Retinal pigment epithelial cell (primary cell): ENCODE results near the gene TASOR2.

ENCODE experiments used
- DNase-seq: peaks from one replicate; pipeline ENCODE4 v3.0.0-alpha.2; 2010; ENCODE audit warnings: low read depth
- H3K4me3 ChIP-seq: 2 replicates; pipeline ENCODE4 v1.5.1; 2011; ENCODE audit warnings: mild to moderate bottlenecking, low read length, control low read depth, moderate library complexity
- TF ChIP-seq, protein P1 (sequence below): conservative IDR thresholded peaks from 2 replicates; pipeline ENCODE4 v1.5.1; 2011; ENCODE audit warnings: low read depth, low read length, control low read depth, inconsistent platforms

Gene TASOR2

DNA sequence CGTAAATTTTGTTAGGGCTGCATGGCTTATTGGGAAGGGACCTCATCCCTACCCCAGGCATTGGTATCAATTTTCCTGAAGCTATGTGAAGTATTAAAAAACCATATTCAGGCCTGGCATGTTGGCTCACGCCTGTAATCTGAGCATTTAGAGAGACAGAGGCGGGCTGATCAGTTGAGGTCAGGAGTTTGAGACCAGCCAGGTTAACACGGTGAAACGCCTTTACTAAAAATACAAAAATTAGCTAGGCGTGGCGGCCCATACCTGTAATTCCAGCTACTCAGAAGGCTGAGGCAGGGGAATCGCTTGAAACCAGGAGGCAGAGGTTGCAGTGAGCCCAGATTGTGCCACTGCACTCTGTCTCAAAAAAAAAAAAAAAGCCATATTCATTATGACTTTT, 7.1 kb downstream of the TASOR2 start:
- peak overlapping the region; percentile 74 for H3K4me3 ChIP-seq

DNA sequence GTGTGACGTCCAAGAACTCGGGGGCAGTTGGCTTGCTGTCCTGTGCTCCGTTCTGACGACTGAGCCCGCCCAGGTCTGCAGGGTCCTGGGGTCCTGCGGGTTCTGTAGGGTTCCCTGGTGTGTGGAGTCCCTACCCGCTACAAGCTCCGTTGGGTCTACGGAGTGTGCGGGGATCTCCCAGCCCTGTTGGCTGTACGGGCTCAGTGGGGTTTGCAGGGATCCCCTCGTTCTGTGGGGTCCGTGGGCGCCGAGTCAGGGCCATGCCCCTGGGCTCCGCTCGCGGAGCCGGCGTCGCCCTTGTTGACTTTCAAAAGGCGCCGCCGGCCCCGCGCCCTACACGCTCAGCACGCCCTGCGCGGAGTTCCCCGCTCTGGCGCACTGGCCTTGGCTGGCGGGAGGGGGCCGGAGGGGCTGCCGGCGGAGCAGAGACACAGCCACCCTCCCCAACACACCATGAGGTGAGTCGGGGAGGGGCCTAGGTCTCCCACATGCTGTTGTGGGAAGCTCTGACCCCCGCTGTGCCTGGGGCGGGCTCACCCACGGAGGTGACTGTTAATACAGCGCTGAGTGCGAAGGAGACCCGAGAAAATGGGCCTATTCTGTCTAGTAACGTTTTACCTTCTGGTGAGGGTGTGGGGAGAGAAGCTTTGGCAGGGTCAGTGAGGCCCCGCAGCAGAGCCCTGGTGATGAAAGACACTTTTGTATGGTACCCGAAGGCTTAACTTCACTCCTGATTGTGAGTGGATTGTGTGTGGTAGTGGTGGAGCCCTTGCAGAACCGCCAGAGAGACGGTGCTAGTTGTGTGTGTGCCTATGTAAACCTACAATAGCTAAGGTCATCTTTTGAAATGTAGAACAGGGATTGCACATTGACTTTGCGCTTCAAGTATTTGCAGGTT, 8.1 kb downstream of the TASOR2 start:
- TF ChIP-seq, protein P1, sequence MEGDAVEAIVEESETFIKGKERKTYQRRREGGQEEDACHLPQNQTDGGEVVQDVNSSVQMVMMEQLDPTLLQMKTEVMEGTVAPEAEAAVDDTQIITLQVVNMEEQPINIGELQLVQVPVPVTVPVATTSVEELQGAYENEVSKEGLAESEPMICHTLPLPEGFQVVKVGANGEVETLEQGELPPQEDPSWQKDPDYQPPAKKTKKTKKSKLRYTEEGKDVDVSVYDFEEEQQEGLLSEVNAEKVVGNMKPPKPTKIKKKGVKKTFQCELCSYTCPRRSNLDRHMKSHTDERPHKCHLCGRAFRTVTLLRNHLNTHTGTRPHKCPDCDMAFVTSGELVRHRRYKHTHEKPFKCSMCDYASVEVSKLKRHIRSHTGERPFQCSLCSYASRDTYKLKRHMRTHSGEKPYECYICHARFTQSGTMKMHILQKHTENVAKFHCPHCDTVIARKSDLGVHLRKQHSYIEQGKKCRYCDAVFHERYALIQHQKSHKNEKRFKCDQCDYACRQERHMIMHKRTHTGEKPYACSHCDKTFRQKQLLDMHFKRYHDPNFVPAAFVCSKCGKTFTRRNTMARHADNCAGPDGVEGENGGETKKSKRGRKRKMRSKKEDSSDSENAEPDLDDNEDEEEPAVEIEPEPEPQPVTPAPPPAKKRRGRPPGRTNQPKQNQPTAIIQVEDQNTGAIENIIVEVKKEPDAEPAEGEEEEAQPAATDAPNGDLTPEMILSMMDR, result no peak
- no peak for DNase-seq
- peak overlapping the region; percentile 74 for H3K4me3 ChIP-seq

More for the DNA sequence above, 7.1 kb downstream of the TASOR2 start:
- TF ChIP-seq, protein P1, result no peak
- no peak for DNase-seq

DNA sequence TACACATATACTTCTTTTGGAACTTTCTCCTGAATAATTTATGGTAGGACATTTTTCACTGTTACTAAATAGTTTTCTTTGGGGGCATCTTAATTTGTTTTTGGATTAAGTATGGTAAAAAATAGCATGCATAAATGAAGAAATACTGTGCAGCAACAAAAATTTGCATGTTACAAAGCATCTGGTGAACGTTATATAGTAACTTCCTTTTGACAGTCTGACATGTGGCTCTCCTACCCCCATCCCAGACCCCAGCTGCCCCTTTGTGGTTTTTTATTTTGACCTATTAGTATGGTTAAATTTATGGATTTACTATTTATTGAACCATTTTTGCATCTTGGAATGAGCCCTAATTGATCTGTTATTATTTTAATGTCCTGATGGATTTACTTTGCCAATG, 9.9 kb downstream of the TASOR2 start:
- TF ChIP-seq, protein P1, result no peak
- no peak for DNase-seq
- no peak overlapping the region for H3K4me3 ChIP-seq

DNA sequence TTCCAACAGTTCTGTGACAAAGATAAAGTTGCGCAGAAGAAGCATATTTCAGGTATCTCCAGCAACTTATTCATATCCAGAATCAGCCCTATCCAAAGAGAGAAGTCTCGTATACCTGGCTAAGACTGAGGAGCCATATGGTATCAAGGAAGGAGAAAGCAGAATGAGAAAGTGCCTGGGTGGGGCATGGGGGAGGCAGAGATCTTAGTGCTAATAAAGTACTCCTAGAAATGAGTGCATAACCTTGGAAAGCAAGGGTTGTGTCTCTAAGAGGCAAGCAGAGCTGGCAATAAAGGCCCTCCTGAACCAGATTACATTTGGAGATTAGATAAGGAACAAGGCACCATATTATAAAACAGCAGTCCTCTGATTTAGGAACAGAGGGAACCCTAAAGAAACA, 12.7 kb downstream of the TASOR2 start:
- DNase-seq, result no peak
- TF ChIP-seq, protein P1, result no peak
- H3K4me3 ChIP-seq, result no peak overlapping the region

DNA sequence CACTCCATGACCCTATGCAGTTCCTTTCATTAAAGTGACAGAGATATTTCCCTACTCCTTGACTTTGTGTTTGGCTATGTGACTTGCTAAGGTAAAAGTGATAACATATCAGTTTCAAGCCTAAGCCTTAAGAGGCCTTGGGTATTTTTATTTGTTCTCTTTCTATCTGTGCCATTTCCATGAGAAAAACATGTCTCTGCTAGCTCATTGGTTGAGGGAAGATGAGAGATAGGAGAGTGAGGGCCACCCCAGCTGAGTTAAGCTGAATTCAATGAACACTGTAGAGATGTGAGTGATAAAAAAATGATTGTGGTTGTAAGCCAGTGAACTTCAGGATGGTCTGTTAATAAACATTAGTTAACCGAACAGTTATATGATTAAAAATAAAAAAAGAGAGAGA, 13.4 kb downstream of the TASOR2 start:
- no peak overlapping the region for H3K4me3 ChIP-seq
- TF ChIP-seq, protein P1, result no peak
- no peak for DNase-seq

DNA sequence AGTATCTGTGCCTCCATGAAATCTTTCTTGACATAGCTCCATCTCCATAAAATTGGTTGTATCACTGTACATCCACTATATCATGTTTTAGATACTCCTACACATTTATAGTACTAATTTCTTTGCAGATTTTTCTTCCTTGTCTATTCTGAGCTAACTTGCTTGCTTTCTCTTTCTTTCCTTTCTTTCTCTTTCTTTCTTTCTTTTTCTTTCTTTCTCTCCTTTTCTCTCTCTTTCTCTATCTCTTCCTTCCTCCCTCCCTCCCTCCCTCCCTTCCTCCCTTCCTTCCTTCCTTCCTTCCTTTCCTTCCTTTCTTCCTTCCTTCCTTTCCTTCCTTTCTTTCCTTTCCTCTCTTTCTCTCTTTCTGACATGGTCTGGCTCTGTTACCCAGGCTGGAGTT, 23.7 kb downstream of the TASOR2 start:
- DNase-seq, result no peak
- no peak overlapping the region for H3K4me3 ChIP-seq
- TF ChIP-seq, protein P1, result no peak

DNA sequence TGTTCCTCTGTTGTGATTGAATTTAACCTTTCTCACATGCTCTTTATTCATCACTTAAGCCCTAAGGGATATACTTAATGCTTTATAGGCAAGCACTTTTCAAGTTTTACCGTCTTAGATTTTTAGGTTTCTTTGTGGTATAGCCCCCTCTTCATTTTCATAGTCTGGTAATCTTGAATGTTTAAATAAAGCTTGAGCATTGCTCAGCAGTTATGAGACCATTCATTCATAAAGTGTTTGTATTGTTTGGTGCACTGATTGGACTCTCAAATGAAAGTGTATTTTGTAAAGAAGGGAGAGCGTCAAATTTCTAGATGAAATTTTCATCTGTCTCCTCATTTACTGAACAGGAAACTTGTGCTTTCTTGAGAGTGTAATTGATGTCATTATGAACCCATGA, 25.2 kb downstream of the TASOR2 start:
- DNase-seq, result no peak
- TF ChIP-seq, protein P1, result no peak
- H3K4me3 ChIP-seq, result no peak overlapping the region
